H1 (cell line): ENCODE data around the gene CDHR2. TPM values are rescaled to one million over a fixed set of nuclear protein-coding genes. Genes with fewer than 3 reads are reported as not detected.

Experiments
- E2F6 ChIP-seq: IDR thresholded peaks from 2 replicates; pipeline ENCODE4 v1.6.1; 2012; ENCODE audit warnings: inconsistent platforms
- KDM5A ChIP-seq: fragments of 200-600 bp; IDR thresholded peaks from 2 replicates; pipeline ENCODE4 v1.7.1; 2012; ENCODE audit warnings: mild to moderate bottlenecking, low read length, inconsistent platforms, mixed read lengths
- NRF1 ChIP-seq: IDR thresholded peaks from 2 replicates; pipeline ENCODE4 v1.6.1; 2011; ENCODE audit warnings: mild to moderate bottlenecking, low read depth, low read length, improper control_type of control experiment
- SIX5 ChIP-seq: IDR thresholded peaks from 2 replicates; pipeline ENCODE4 v1.6.1; 2011; ENCODE audit warnings: mild to moderate bottlenecking, low read depth, low read length
- polyA plus RNA-seq, 7 experiments: library from polyadenylated mRNA; depleted of rRNA in 3 of 7; stranded (reverse) in 5 of 7; unstranded in 2 of 7; fragments of >200 nt in 5 of 7; fragments of 200-250 nt in 2 of 7; gene quantifications; 1 replicate in 5 of 7; 2 replicates in 1 of 7; 4 replicates in 1 of 7; pipeline versions ENCODE4 v1.2.1 to v1.2.3, GENCODE V29; 2011 to 2013; ENCODE audit warnings: missing spikeins in 2 of 7, mixed read lengths in 2 of 7
- total RNA-seq: library from RNA; stranded (reverse); fragmentation: NEBNext Ultra II Directional; extraction: Animal tissue kit (Norgen Biotek cat#: 25700); gene quantifications from 2 replicates; pipeline ENCODE4 v1.2.1, GENCODE V29; 2021
- TF ChIP-seq, protein P1 (sequence below): fragments of 300-600 bp; sonication (generic); IDR thresholded peaks from 2 replicates; pipeline ENCODE4 v1.7.1; 2012; ENCODE audit warnings: low read length, moderate library complexity, mild to moderate bottlenecking, inconsistent platforms; ENCODE audit not compliant: insufficient replicate concordance
- TF ChIP-seq, protein P2 (sequence below), 3 experiments: IDR thresholded peaks; 1 replicate in 2 of 3; 2 replicates in 1 of 3; pipeline versions ENCODE4 v1.5.1 to v1.6.1; 2011; ENCODE audit warnings: low read length in 3 of 3, mild to moderate bottlenecking in 3 of 3, inconsistent platforms in 2 of 3, low read depth in 1 of 3, moderate library complexity in 1 of 3; ENCODE audit not compliant: insufficient read depth in 1 of 3; ENCODE audit errors: control extremely low read depth in 1 of 3
- TF ChIP-seq, protein P3 (sequence below): IDR thresholded peaks from 2 replicates; pipeline ENCODE4 v1.6.1; 2011; ENCODE audit warnings: low read depth, mild to moderate bottlenecking, low read length; ENCODE audit not compliant: insufficient read depth

Gene CDHR2
- total and polyA plus RNA-seq, 2 of the 8 experiments (the other 6 are each of a cell fraction or from before 2014, with no cell fraction given), result 0.02 to 0.43 TPM

DNA sequence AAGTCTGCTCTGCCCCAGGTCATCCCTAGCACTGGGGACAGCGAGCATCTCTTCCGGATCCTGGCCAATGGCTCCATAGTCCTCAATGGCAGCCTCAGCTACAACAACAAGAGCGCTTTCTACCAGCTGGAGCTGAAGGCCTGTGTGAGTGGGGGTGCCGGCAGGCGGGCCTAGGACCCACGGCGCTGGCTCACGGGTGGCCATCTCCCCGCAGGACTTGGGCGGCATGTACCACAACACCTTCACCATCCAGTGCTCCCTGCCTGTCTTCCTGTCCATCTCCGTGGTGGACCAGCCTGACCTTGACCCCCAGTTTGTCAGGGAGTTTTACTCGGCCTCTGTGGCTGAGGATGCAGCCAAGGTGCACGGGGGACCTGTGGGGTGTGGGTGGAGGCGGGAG lies 25.9 kb downstream of the CDHR2 start (continued):
- TF ChIP-seq, protein P1, sequence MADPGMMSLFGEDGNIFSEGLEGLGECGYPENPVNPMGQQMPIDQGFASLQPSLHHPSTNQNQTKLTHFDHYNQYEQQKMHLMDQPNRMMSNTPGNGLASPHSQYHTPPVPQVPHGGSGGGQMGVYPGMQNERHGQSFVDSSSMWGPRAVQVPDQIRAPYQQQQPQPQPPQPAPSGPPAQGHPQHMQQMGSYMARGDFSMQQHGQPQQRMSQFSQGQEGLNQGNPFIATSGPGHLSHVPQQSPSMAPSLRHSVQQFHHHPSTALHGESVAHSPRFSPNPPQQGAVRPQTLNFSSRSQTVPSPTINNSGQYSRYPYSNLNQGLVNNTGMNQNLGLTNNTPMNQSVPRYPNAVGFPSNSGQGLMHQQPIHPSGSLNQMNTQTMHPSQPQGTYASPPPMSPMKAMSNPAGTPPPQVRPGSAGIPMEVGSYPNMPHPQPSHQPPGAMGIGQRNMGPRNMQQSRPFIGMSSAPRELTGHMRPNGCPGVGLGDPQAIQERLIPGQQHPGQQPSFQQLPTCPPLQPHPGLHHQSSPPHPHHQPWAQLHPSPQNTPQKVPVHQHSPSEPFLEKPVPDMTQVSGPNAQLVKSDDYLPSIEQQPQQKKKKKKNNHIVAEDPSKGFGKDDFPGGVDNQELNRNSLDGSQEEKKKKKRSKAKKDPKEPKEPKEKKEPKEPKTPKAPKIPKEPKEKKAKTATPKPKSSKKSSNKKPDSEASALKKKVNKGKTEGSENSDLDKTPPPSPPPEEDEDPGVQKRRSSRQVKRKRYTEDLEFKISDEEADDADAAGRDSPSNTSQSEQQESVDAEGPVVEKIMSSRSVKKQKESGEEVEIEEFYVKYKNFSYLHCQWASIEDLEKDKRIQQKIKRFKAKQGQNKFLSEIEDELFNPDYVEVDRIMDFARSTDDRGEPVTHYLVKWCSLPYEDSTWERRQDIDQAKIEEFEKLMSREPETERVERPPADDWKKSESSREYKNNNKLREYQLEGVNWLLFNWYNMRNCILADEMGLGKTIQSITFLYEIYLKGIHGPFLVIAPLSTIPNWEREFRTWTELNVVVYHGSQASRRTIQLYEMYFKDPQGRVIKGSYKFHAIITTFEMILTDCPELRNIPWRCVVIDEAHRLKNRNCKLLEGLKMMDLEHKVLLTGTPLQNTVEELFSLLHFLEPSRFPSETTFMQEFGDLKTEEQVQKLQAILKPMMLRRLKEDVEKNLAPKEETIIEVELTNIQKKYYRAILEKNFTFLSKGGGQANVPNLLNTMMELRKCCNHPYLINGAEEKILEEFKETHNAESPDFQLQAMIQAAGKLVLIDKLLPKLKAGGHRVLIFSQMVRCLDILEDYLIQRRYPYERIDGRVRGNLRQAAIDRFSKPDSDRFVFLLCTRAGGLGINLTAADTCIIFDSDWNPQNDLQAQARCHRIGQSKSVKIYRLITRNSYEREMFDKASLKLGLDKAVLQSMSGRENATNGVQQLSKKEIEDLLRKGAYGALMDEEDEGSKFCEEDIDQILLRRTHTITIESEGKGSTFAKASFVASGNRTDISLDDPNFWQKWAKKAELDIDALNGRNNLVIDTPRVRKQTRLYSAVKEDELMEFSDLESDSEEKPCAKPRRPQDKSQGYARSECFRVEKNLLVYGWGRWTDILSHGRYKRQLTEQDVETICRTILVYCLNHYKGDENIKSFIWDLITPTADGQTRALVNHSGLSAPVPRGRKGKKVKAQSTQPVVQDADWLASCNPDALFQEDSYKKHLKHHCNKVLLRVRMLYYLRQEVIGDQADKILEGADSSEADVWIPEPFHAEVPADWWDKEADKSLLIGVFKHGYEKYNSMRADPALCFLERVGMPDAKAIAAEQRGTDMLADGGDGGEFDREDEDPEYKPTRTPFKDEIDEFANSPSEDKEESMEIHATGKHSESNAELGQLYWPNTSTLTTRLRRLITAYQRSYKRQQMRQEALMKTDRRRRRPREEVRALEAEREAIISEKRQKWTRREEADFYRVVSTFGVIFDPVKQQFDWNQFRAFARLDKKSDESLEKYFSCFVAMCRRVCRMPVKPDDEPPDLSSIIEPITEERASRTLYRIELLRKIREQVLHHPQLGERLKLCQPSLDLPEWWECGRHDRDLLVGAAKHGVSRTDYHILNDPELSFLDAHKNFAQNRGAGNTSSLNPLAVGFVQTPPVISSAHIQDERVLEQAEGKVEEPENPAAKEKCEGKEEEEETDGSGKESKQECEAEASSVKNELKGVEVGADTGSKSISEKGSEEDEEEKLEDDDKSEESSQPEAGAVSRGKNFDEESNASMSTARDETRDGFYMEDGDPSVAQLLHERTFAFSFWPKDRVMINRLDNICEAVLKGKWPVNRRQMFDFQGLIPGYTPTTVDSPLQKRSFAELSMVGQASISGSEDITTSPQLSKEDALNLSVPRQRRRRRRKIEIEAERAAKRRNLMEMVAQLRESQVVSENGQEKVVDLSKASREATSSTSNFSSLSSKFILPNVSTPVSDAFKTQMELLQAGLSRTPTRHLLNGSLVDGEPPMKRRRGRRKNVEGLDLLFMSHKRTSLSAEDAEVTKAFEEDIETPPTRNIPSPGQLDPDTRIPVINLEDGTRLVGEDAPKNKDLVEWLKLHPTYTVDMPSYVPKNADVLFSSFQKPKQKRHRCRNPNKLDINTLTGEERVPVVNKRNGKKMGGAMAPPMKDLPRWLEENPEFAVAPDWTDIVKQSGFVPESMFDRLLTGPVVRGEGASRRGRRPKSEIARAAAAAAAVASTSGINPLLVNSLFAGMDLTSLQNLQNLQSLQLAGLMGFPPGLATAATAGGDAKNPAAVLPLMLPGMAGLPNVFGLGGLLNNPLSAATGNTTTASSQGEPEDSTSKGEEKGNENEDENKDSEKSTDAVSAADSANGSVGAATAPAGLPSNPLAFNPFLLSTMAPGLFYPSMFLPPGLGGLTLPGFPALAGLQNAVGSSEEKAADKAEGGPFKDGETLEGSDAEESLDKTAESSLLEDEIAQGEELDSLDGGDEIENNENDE, result no peak
- TF ChIP-seq, protein P2, sequence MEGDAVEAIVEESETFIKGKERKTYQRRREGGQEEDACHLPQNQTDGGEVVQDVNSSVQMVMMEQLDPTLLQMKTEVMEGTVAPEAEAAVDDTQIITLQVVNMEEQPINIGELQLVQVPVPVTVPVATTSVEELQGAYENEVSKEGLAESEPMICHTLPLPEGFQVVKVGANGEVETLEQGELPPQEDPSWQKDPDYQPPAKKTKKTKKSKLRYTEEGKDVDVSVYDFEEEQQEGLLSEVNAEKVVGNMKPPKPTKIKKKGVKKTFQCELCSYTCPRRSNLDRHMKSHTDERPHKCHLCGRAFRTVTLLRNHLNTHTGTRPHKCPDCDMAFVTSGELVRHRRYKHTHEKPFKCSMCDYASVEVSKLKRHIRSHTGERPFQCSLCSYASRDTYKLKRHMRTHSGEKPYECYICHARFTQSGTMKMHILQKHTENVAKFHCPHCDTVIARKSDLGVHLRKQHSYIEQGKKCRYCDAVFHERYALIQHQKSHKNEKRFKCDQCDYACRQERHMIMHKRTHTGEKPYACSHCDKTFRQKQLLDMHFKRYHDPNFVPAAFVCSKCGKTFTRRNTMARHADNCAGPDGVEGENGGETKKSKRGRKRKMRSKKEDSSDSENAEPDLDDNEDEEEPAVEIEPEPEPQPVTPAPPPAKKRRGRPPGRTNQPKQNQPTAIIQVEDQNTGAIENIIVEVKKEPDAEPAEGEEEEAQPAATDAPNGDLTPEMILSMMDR (IDR thresholded peaks at IDR 0.05; ENCODE audit: control extremely low read depth in 1 of 3, insufficient read depth in 1 of 3, low read depth in 1 of 3, low read length in 3 of 3), result no peak
- no peak for TF ChIP-seq KDM5A
- TF ChIP-seq NRF1, result no peak
- TF ChIP-seq, protein P3, sequence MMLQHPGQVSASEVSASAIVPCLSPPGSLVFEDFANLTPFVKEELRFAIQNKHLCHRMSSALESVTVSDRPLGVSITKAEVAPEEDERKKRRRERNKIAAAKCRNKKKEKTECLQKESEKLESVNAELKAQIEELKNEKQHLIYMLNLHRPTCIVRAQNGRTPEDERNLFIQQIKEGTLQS, result no peak
- TF ChIP-seq E2F6, result no peak
- TF ChIP-seq SIX5, result no peak
